ENCODE results near the gene FOXP4.

The FOXP4 gene

DNA sequence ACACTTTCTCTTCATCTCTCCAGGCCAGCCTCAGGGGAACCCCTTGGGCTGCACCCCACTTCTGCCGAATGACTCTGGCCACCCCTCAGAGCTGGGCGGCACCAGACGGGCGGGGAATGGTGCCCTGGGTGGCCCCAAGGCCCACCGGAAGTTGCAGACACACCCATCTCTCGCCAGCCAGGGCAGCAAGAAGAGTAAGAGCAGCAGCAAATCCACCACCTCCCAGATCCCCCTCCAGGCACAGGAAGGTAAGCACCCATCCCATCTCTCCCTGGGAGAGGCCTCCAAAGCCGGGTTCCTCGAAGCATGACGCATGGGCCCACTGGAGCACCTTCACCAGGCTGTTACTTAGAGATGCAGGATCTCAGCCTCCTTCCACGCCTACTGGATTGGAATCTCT, 103.4 kb downstream of the FOXP4 start:
- DNase-seq = no peak

DNA sequence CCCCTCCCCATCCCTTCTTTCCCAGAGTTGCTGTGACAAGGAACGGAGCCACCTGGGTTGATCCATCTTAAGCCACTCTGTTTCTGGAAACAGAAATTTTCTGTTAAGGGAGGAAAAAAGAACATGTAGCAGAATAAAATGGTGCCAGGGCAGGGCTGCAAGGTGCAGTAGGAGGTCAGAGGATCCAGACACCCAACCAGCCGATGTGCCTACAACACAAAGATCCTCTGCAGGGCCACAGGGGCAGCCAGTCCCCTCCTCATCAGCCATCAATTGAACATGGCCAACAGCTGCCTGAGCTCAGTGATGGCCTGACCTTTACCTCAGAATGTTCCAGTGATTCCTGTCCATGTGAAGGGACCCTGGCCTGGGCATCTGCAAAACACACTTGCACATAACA, 103.9 kb downstream of the FOXP4 start:
- DNase-seq = no peak

DNA sequence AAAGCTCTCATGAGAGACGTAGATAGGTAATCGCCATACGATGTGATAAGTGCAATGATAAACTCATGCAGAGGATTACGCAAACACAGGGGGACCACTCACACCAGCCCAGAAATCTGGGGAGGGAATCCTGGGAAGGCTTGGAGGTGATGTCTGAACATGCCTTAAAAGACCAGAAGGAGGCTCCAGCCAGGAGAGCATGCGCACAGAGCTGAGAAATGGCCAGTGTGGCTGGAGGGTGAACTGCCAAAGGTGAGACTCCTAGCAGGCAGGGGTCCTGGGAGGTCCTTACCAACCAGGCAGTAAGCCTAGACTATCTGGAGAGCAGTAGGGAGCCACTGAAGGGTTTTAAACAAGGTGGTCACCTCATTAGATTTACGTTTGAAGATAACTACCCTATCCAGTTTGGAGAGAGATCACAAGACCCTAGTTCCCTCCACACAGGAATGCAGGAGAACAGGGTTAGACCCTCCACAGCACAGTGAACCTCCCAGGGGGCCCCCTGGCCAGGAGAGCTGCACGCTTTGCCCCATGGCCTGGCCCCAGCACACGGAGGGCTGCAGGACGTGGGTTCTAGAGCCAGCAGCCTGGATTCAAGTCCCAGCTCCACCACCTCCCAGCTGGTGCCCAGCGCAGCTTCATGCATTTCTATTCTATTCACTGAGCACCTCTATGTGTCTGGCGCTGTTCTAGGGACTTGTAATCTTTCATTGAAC, 105.2 kb downstream of the FOXP4 start:
- no peak for DNase-seq
